T-cell (primary cell): ENCODE data around the gene MGAT5. TPM values are rescaled to one million over a fixed set of nuclear protein-coding genes. Genes with fewer than 3 reads are reported as not detected.

Experiments
- ATAC-seq, 4 experiments: fragments of 200-7000 bp in 3 of 4; fragments of 150-1000 bp in 1 of 4; cut with Tn5 transposase; replicated peaks in 1 of 4; 1 replicate in 3 of 4; 2 replicates in 1 of 4; pipeline ENCODE4 v1.10.0; 2021; ENCODE audit warnings: moderate library complexity in 3 of 4, mild to moderate bottlenecking in 2 of 4, moderate number of reproducible peaks in 1 of 4
- CTCF ChIA-PET, 2 donors: fragments of 300-600 bp; sonication (Branson Sonifier 250); formaldehyde crosslinking; loops; one replicate each; lab custom pipeline; 2022; ENCODE audit warnings: antibody characterized with exemption in 2 of 2; lab: Charles Lee
- POLR2A ChIA-PET, 2 donors: fragments of 300-600 bp; sonication (Branson Sonifier 250); formaldehyde crosslinking; loops; one replicate each; lab custom pipeline; 2022; ENCODE audit warnings: antibody characterized with exemption in 2 of 2; lab: Charles Lee
- DNase-seq, 35 experiments: peaks; one replicate each; pipeline versions ENCODE4 v3.0.0 to v3.0.0-alpha.2; 2013 to 2023
- H3K27ac ChIP-seq: one replicate; pipeline ENCODE4 v1.5.1; 2013; ENCODE audit warnings: low read length
- H3K27me3 ChIP-seq, 2 experiments: replicated peaks in 1 of 2; 1 replicate in 1 of 2; 2 replicates in 1 of 2; pipeline versions ENCODE4 v1.6.1 to v1.7.0; 2013; ENCODE audit warnings: low read length in 1 of 2, mixed read lengths in 1 of 2; ENCODE audit not compliant: control insufficient read depth in 2 of 2, insufficient read depth in 2 of 2; ENCODE audit errors: extremely low read depth in 1 of 2
- H3K36me3 ChIP-seq, 2 donors: 1 replicate in 1 of 2; 2 replicates in 1 of 2; pipeline versions ENCODE4 v1.6.1 to v1.7.0; 2013; ENCODE audit warnings: low read length in 1 of 2; ENCODE audit not compliant: control insufficient read depth in 2 of 2, insufficient read depth in 1 of 2; ENCODE audit errors: extremely low read depth in 1 of 2
- H3K4me1 ChIP-seq, 2 experiments: 1 replicate in 1 of 2; 2 replicates in 1 of 2; pipeline versions ENCODE4 v1.6.1 to v1.7.0; 2013; ENCODE audit warnings: low read length in 2 of 2, mixed read lengths in 1 of 2; ENCODE audit not compliant: insufficient read depth in 2 of 2, control insufficient read depth in 1 of 2; ENCODE audit errors: extremely low read depth in 1 of 2
- H3K4me3 ChIP-seq, 2 donors: 1 replicate in 1 of 2; 2 replicates in 1 of 2; pipeline versions ENCODE4 v1.5.1 to v1.7.0; 2013; ENCODE audit warnings: mild to moderate bottlenecking in 2 of 2, low read length in 1 of 2, moderate library complexity in 1 of 2; ENCODE audit not compliant: control insufficient read depth in 1 of 2; ENCODE audit errors: extremely low read depth in 1 of 2
- H3K9me3 ChIP-seq: 2 replicates; pipeline ENCODE4 v1.7.0; 2013
- H3K27ac Mint-ChIP-seq, 2 donors: one replicate each; pipeline ENCODE4 v1.8.0; 2020 to 2021; ENCODE audit warnings: mild to moderate bottlenecking in 2 of 2, mixed read lengths in 2 of 2
- H3K27me3 Mint-ChIP-seq, 2 donors: one replicate each; pipeline ENCODE4 v1.8.0; 2021 to 2022; ENCODE audit warnings: mixed read lengths in 2 of 2
- H3K36me3 Mint-ChIP-seq: one replicate; pipeline ENCODE4 v1.8.0; 2021; ENCODE audit warnings: mixed read lengths
- H3K4me1 Mint-ChIP-seq, 3 donors: one replicate each; pipeline ENCODE4 v1.8.0; 2020 to 2022; ENCODE audit warnings: mixed read lengths in 3 of 3, mild to moderate bottlenecking in 1 of 3
- H3K4me3 Mint-ChIP-seq, 3 donors: one replicate each; pipeline ENCODE4 v1.8.0; 2020 to 2022; ENCODE audit warnings: mild to moderate bottlenecking in 3 of 3, mixed read lengths in 3 of 3, moderate library complexity in 3 of 3
- H3K9me3 Mint-ChIP-seq, 3 donors: one replicate each; pipeline ENCODE4 v1.8.0; 2020 to 2022; ENCODE audit warnings: mixed read lengths in 3 of 3
- WGBS: methylation state at CpG from one replicate; pipeline ENCODE4 v1.1.5; 2013; ENCODE audit warnings: missing lambda C conversion rate; ENCODE audit not compliant: insufficient coverage; 5-methylcytosine and 5-hydroxymethylcytosine counted together
- total RNA-seq, 35 experiments: library from RNA in 6 of 35; stranded (reverse) in 6 of 35; fragments of 120-200 nt in 1 of 35; gene quantifications; one replicate each; pipeline versions ENCODE4 v1.2.1 to v1.2.4 and lab custom pipeline; 2013 to 2026

MGAT5 gene
- total RNA-seq, 5 donors from 2014 or later (not counting 1 experiment from before 2014, with no cell fraction given), result 61.1 to 94.9 (median 81.8) TPM

GRCh38 chr2:134433979-134434378 is 180.1 kb downstream of the MGAT5 start:
- no peaks in the 10 kb centered on the region for H3K9me3 ChIP-seq
- peaks cover 8 to 75% of the 10 kb centered on the region in 2 donors for H3K36me3 ChIP-seq
- ChIA-PET POLR2A (no interaction called here), CTCF (interaction anchor here in 1 of 2 donors (1.4 kb wide), 1 partner anchor 11 kb away, joined by 3 read pairs; no protein-coding TSS in a partner anchor)
- no peaks in the 10 kb centered on the region for H3K4me1 ChIP-seq
- H3K9me3 Mint-ChIP-seq, result no peaks in the 10 kb centered on the region
- DNase-seq (no peak), ATAC-seq (no peak)
- H3K27ac ChIP-seq, result no peak overlapping the region
- 100% methylated on average over 4 of the region's 6 CpGs for WGBS
- H3K4me1 Mint-ChIP-seq, result no peaks in the 10 kb centered on the region
- no peak overlapping the region for H3K4me3 ChIP-seq
- H3K27me3 ChIP-seq, result no peaks in the 10 kb centered on the region
- no peak overlapping the region for H3K27ac Mint-ChIP-seq
- H3K36me3 Mint-ChIP-seq, result peaks cover 59% of the 10 kb centered on the region
- no peaks in the 10 kb centered on the region for H3K27me3 Mint-ChIP-seq
- no peak overlapping the region for H3K4me3 Mint-ChIP-seq

DNA sequence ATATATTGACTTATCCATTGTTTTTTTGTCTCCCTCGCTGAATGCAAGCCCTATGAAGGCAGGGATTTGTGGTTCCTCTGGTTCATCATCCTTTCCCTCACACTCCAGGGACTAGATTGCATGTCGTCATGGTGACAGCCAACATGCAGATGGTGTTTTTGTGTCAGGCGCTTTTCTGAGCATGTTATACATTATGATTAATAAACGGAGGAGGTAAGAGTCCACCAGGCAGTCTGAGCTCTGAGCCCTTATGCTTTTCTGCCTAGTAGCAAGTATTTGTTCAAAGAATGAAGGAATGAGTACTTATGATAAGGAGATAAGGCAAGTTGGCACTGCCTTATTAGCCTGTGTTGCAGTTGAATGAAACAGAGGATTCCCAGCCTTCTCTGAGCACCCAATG is 181.6 kb downstream of the MGAT5 start:
- DNase-seq (no peak), ATAC-seq (no peak)
- H3K27me3 Mint-ChIP-seq, result no peaks in the 10 kb centered on the region
- Histone ChIP-seq H3K27ac (no peak overlapping the region), H3K4me3 (no peak overlapping the region), H3K9me3 (no peaks in the 10 kb centered on the region), H3K36me3 (peaks cover 14 to 71% of the 10 kb centered on the region in 2 donors), H3K4me1 (no peaks in the 10 kb centered on the region), H3K27me3 (no peaks in the 10 kb centered on the region)
- H3K36me3 Mint-ChIP-seq, result peaks cover 64% of the 10 kb centered on the region
- no peak overlapping the region for H3K4me3 Mint-ChIP-seq
- no peak overlapping the region for H3K27ac Mint-ChIP-seq
- ChIA-PET POLR2A (no interaction called here), CTCF (interaction anchor here (1.4 kb wide), 2 partner anchors 10 to 466 kb away, joined by 3 read pairs; no protein-coding TSS in a partner anchor)
- WGBS, result 94% methylated on average over 3 of the region's 4 CpGs
- H3K4me1 Mint-ChIP-seq, result no peaks in the 10 kb centered on the region
- H3K9me3 Mint-ChIP-seq, result no peaks in the 10 kb centered on the region

DNA sequence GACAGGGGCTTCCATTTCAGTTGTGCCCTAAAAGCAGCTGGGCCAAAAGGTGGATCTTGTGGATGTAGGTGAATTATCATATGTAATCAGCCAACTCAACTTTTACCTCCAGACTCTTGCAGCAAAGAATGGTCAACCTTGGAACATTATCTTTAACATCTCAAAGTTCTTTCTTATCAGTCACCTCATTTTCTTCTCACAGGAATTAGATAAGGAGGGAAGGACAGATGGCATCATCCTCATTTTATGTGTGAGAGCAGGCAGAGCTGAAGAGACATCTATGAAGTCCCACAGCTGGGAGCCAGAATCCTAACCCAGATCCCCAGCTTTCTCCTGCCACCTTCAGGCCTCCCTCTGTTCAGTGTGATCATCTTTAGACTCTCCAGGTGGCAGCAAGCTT is 182.1 kb downstream of the MGAT5 start:
- ChIA-PET CTCF (interaction anchor here in 1 of 2 donors (1.2 to 1.4 kb wide), 3 partner anchors 15 to 466 kb away, joined by 3 read pairs; no protein-coding TSS in a partner anchor), POLR2A (no interaction called here)
- DNase-seq, result no peak
- H3K36me3 ChIP-seq, result peaks cover 14 to 69% of the 10 kb centered on the region in 2 donors
- H3K4me3 ChIP-seq, result no peak overlapping the region
- Mint-ChIP-seq H3K9me3 (no peaks in the 10 kb centered on the region), H3K4me3 (no peak overlapping the region), H3K27ac (no peak overlapping the region), H3K4me1 (no peaks in the 10 kb centered on the region), H3K27me3 (no peaks in the 10 kb centered on the region), H3K36me3 (peaks cover 61% of the 10 kb centered on the region)
- H3K4me1 ChIP-seq, result no peaks in the 10 kb centered on the region
- H3K27ac ChIP-seq, result no peak overlapping the region
- no peaks in the 10 kb centered on the region for H3K9me3 ChIP-seq
- no peak for ATAC-seq
- no peaks in the 10 kb centered on the region for H3K27me3 ChIP-seq

DNA sequence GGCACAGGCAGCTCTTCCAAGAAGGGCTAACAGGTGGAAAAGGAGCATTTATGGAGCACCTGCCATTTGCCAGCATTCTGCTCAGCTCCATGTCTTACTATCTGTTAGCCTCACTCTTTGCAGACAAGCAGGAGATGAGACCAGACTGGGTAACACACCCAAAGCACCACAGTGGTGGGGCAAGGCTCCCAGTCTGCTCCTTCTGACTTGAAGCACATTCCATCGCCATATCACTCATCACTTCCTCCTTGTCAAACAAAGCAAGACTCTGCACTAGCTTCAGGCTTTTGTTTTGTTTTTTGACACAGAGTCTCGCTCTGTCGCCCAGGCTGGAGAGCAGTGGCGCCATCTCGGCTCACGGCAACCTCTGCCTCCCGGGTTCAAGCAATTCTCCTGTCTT is 182.8 kb downstream of the MGAT5 start:
- no peak overlapping the region for H3K4me3 Mint-ChIP-seq
- ATAC-seq (no peak), DNase-seq (no peak)
- H3K9me3 Mint-ChIP-seq, result no peaks in the 10 kb centered on the region
- H3K9me3 ChIP-seq, result no peaks in the 10 kb centered on the region
- no peak overlapping the region for H3K4me3 ChIP-seq
- 98% methylated on average over 6 of the region's 7 CpGs for WGBS
- ChIA-PET POLR2A (interaction anchor here in 1 of 2 donors (0.6 kb wide), 1 partner anchor 616 kb away, joined by 3 read pairs; no protein-coding TSS in a partner anchor), CTCF (interaction anchor here in 1 of 2 donors (1.2 to 1.4 kb wide), 3 partner anchors 14 to 465 kb away, joined by 3 read pairs; no protein-coding TSS in a partner anchor)
- no peaks in the 10 kb centered on the region for H3K4me1 Mint-ChIP-seq
- no peaks in the 10 kb centered on the region for H3K27me3 Mint-ChIP-seq
- peaks cover 14 to 70% of the 10 kb centered on the region in 2 donors for H3K36me3 ChIP-seq
- H3K4me1 ChIP-seq, result no peaks in the 10 kb centered on the region
- H3K27ac ChIP-seq, result no peak overlapping the region
- H3K27me3 ChIP-seq, result no peaks in the 10 kb centered on the region
- no peak overlapping the region for H3K27ac Mint-ChIP-seq
- H3K36me3 Mint-ChIP-seq, result peaks cover 57% of the 10 kb centered on the region

GRCh38 chr2:134438371-134438770 is 184.5 kb downstream of the MGAT5 start:
- peaks cover 19 to 63% of the 10 kb centered on the region in 2 donors for H3K36me3 ChIP-seq
- H3K27ac ChIP-seq, result no peak overlapping the region
- H3K4me1 Mint-ChIP-seq, result no peaks in the 10 kb centered on the region
- H3K4me1 ChIP-seq, result no peaks in the 10 kb centered on the region
- no peaks in the 10 kb centered on the region for H3K9me3 ChIP-seq
- ChIA-PET POLR2A (no interaction called here), CTCF (interaction anchor here in 1 of 2 donors (0.7 kb wide), 1 partner anchor 775 kb away, joined by 4 read pairs; no protein-coding TSS in a partner anchor)
- 85% methylated on average over 3 of the region's 3 CpGs for WGBS
- no peaks in the 10 kb centered on the region for H3K27me3 ChIP-seq
- no peak overlapping the region for H3K4me3 Mint-ChIP-seq
- H3K4me3 ChIP-seq, result no peak overlapping the region
- H3K9me3 Mint-ChIP-seq, result no peaks in the 10 kb centered on the region
- peaks cover 49% of the 10 kb centered on the region for H3K36me3 Mint-ChIP-seq
- no peak overlapping the region for H3K27ac Mint-ChIP-seq
- no peaks in the 10 kb centered on the region for H3K27me3 Mint-ChIP-seq
- no peak for DNase-seq
- ATAC-seq, result no peak

DNA sequence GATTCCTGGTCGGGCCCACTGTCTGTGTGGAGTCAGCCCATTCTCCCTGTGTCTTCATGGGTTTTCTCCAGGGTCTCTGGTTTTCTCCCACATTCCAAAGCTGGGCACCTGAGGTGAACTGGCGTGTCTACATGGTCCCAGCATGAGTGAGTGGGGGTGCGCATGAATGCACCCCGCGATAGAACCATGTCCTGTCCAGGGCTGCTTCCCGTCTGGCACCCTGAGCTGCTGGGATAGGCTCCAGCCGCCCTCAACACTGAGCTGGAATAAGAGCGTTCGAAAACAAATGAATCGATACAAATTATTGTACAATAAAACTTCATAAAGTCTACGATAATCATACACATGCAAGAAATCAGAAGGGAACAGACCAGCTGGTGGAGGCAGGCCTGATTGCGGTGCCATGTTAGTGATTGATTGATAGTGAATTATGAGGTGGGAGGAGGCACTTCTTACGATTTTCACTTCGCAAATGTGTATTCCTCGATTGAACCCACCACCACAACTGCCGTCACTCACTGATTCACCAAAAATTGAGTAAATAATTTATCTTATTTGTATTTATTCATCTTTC is 186.6 kb downstream of the MGAT5 start:
- Histone ChIP-seq H3K27ac (no peak overlapping the region), H3K36me3 (peaks cover 16 to 57% of the 10 kb centered on the region in 2 donors), H3K4me1 (no peaks in the 10 kb centered on the region), H3K4me3 (no peak overlapping the region), H3K27me3 (no peaks in the 10 kb centered on the region), H3K9me3 (no peaks in the 10 kb centered on the region)
- H3K36me3 Mint-ChIP-seq, result peaks cover 31% of the 10 kb centered on the region
- ATAC-seq (no peak), DNase-seq (no peak)
- CTCF ChIA-PET, result no interaction called here
- H3K4me3 Mint-ChIP-seq, result no peak overlapping the region
- H3K4me1 Mint-ChIP-seq, result no peaks in the 10 kb centered on the region
- 100% methylated on average over 1 of the region's 16 CpGs for WGBS
- no peaks in the 10 kb centered on the region for H3K9me3 Mint-ChIP-seq
- no peaks in the 10 kb centered on the region for H3K27me3 Mint-ChIP-seq
- POLR2A ChIA-PET, result no interaction called here
- H3K27ac Mint-ChIP-seq, result no peak overlapping the region
